ENCODE measurements around the gene GORASP1. TPM values are rescaled to one million over a fixed set of nuclear protein-coding genes. Genes with fewer than 3 reads are reported as not detected.

GORASP1 gene
- total RNA-seq, 2 donors from 2014 or later = 12.9 to 16.6 TPM

GRCh38 chr3:39098473-39099000 lies 8.9 kb downstream of the GORASP1 start:
- no peaks in the 10 kb centered on the region for H3K4me1 Mint-ChIP-seq (ENCODE audit: low read depth in 2 of 2)
- H3K36me3 Mint-ChIP-seq = peaks cover 5% of the 10 kb centered on the region

GRCh38 chr3:39097716-39098472 lies 9.5 kb downstream of the GORASP1 start:
- H3K36me3 Mint-ChIP-seq = peaks cover 5% of the 10 kb centered on the region

More at GRCh38 chr3:39098473-39099000, 8.9 kb downstream of the GORASP1 start:
- no peaks in the 10 kb centered on the region for H3K9me3 Mint-ChIP-seq
- H3K27me3 Mint-ChIP-seq = no peaks in the 10 kb centered on the region
- no peak for DNase-seq (ENCODE audit: low spot score)
- ATAC-seq = no peak
- H3K27ac Mint-ChIP-seq = no peak overlapping the region
- no peak overlapping the region for H3K4me3 Mint-ChIP-seq

GRCh38 chr3:39096775-39097174 lies 10.7 kb downstream of the GORASP1 start:
- Mint-ChIP-seq H3K36me3 (peaks cover 11% of the 10 kb centered on the region), H3K4me3 (no peak overlapping the region), H3K9me3 (no peaks in the 10 kb centered on the region), H3K4me1 (ENCODE audit: low read depth in 2 of 2) (no peaks in the 10 kb centered on the region), H3K27me3 (no peaks in the 10 kb centered on the region), H3K27ac (no peak overlapping the region)
- ATAC-seq (no peak), DNase-seq (ENCODE audit: low spot score) (no peak)

More at GRCh38 chr3:39097716-39098472, 9.5 kb downstream of the GORASP1 start:
- Mint-ChIP-seq H3K27ac (no peak overlapping the region), H3K27me3 (no peaks in the 10 kb centered on the region), H3K4me3 (no peak overlapping the region), H3K4me1 (ENCODE audit: low read depth in 2 of 2) (no peaks in the 10 kb centered on the region), H3K9me3 (no peaks in the 10 kb centered on the region)
- DNase-seq (ENCODE audit: low spot score) (no peak), ATAC-seq (peak in 1 of 2 donors; percentile 26)

- no peaks in the 10 kb centered on the region for H3K27me3 Mint-ChIP-seq
- no peaks in the 10 kb centered on the region for H3K4me1 Mint-ChIP-seq (ENCODE audit: low read depth in 2 of 2)
- DNase-seq (ENCODE audit: low spot score) (no peak), ATAC-seq (no peak)
- H3K4me3 Mint-ChIP-seq = no peak overlapping the region
- H3K36me3 Mint-ChIP-seq = peaks cover 11% of the 10 kb centered on the region
- no peaks in the 10 kb centered on the region for H3K9me3 Mint-ChIP-seq
- H3K27ac Mint-ChIP-seq = no peak overlapping the region
These were observed 11.6 kb downstream of the GORASP1 start for GRCh38 chr3:39095778-39096177.

- Mint-ChIP-seq H3K36me3 (peaks cover 15% of the 10 kb centered on the region), H3K4me3 (no peak overlapping the region), H3K9me3 (no peaks in the 10 kb centered on the region), H3K27ac (no peak overlapping the region), H3K4me1 (ENCODE audit: low read depth in 2 of 2) (no peaks in the 10 kb centered on the region), H3K27me3 (no peaks in the 10 kb centered on the region)
- DNase-seq (ENCODE audit: low spot score) (no peak), ATAC-seq (no peak)
These were observed 12.4 kb downstream of the GORASP1 start for GRCh38 chr3:39094851-39095677.

- H3K27me3 Mint-ChIP-seq = no peaks in the 10 kb centered on the region
These were observed 16.5 kb downstream of the GORASP1 start for GRCh38 chr3:39090922-39091321.

GRCh38 chr3:39088889-39089288 lies 18.5 kb downstream of the GORASP1 start:
- Mint-ChIP-seq H3K4me1 (ENCODE audit: low read depth in 2 of 2) (no peaks in the 10 kb centered on the region), H3K27me3 (no peaks in the 10 kb centered on the region), H3K9me3 (no peaks in the 10 kb centered on the region), H3K4me3 (no peak overlapping the region), H3K27ac (no peak overlapping the region), H3K36me3 (peaks cover 12% of the 10 kb centered on the region)
- ATAC-seq (no peak), DNase-seq (ENCODE audit: low spot score) (no peak)

More at GRCh38 chr3:39090922-39091321, 16.5 kb downstream of the GORASP1 start:
- peaks cover 15% of the 10 kb centered on the region for H3K36me3 Mint-ChIP-seq
- no peaks in the 10 kb centered on the region for H3K4me1 Mint-ChIP-seq (ENCODE audit: low read depth in 2 of 2)
- H3K27ac Mint-ChIP-seq = peak overlapping the region in 1 of 2 donors; percentile 8
- no peaks in the 10 kb centered on the region for H3K9me3 Mint-ChIP-seq
- DNase-seq (ENCODE audit: low spot score) (no peak), ATAC-seq (peak in 1 of 2 donors; percentile 48)
- no peak overlapping the region for H3K4me3 Mint-ChIP-seq

- no peak for DNase-seq (ENCODE audit: low spot score)
- Mint-ChIP-seq H3K9me3 (no peaks in the 10 kb centered on the region), H3K4me1 (ENCODE audit: low read depth in 2 of 2) (no peaks in the 10 kb centered on the region), H3K4me3 (no peak overlapping the region), H3K27ac (no peak overlapping the region), H3K36me3 (peaks cover 12% of the 10 kb centered on the region), H3K27me3 (no peaks in the 10 kb centered on the region)
- ATAC-seq = no peak
These were observed 19.0 kb downstream of the GORASP1 start for GRCh38 chr3:39088456-39088855.

- H3K27me3 Mint-ChIP-seq = no peaks in the 10 kb centered on the region
- DNase-seq (ENCODE audit: low spot score) (no peak), ATAC-seq (no peak)
- H3K36me3 Mint-ChIP-seq = peaks cover 17% of the 10 kb centered on the region
- no peaks in the 10 kb centered on the region for H3K4me1 Mint-ChIP-seq (ENCODE audit: low read depth in 2 of 2)
- H3K9me3 Mint-ChIP-seq = no peaks in the 10 kb centered on the region
- H3K4me3 Mint-ChIP-seq = no peak overlapping the region
- H3K27ac Mint-ChIP-seq = no peak overlapping the region
These were observed 21.3 kb downstream of the GORASP1 start for GRCh38 chr3:39086144-39086543.

GRCh38 chr3:39082666-39083313 lies 24.6 kb downstream of the GORASP1 start:
- H3K36me3 Mint-ChIP-seq = peaks cover 18% of the 10 kb centered on the region
- peak overlapping the region in 1 of 2 donors; percentile 2 for H3K27ac Mint-ChIP-seq
- no peaks in the 10 kb centered on the region for H3K27me3 Mint-ChIP-seq
- DNase-seq (ENCODE audit: low spot score) = no peak
- no peak for ATAC-seq
- no peak overlapping the region for H3K4me3 Mint-ChIP-seq
- H3K9me3 Mint-ChIP-seq = no peaks in the 10 kb centered on the region
- no peaks in the 10 kb centered on the region for H3K4me1 Mint-ChIP-seq (ENCODE audit: low read depth in 2 of 2)

- Mint-ChIP-seq H3K27me3 (no peaks in the 10 kb centered on the region), H3K4me1 (ENCODE audit: low read depth in 2 of 2) (no peaks in the 10 kb centered on the region), H3K4me3 (no peak overlapping the region), H3K27ac (no peak overlapping the region), H3K36me3 (peaks cover 27% of the 10 kb centered on the region), H3K9me3 (no peaks in the 10 kb centered on the region)
- no peak for DNase-seq (ENCODE audit: low spot score)
- ATAC-seq = no peak
These were observed 27.4 kb downstream of the GORASP1 start for GRCh38 chr3:39080026-39080425.

- Mint-ChIP-seq H3K4me3 (no peak overlapping the region), H3K27ac (no peak overlapping the region), H3K4me1 (ENCODE audit: low read depth in 2 of 2) (no peaks in the 10 kb centered on the region), H3K36me3 (peaks cover 31% of the 10 kb centered on the region), H3K27me3 (no peaks in the 10 kb centered on the region), H3K9me3 (no peaks in the 10 kb centered on the region)
- DNase-seq (ENCODE audit: low spot score) (no peak), ATAC-seq (no peak)
These were observed 27.9 kb downstream of the GORASP1 start for GRCh38 chr3:39079530-39079929.

- ATAC-seq (no peak), DNase-seq (ENCODE audit: low spot score) (no peak)
- H3K9me3 Mint-ChIP-seq = no peaks in the 10 kb centered on the region
- peak overlapping the region in 1 of 2 donors; percentile 22 for H3K27ac Mint-ChIP-seq
- no peak overlapping the region for H3K4me3 Mint-ChIP-seq
- H3K4me1 Mint-ChIP-seq (ENCODE audit: low read depth in 2 of 2) = peaks cover 0 to 5% of the 10 kb centered on the region in 2 donors
- H3K27me3 Mint-ChIP-seq = no peaks in the 10 kb centered on the region
- H3K36me3 Mint-ChIP-seq = peaks cover 19% of the 10 kb centered on the region
These were observed 31.5 kb downstream of the GORASP1 start for GRCh38 chr3:39075910-39076309.
